ENCODE results near the gene ENTPD3. TPM values are rescaled to one million over a fixed set of nuclear protein-coding genes. Genes with fewer than 3 reads are reported as not detected.
A peak's percentile ranks its signal among the peaks of the same experiment; 100 is the strongest.
"Not testable (repeated sequence)": the region's sequence is repeated elsewhere in the genome, so short reads cannot be mapped to it uniquely, and the experiment has no call there.

Gene ENTPD3
- total and polyA plus RNA-seq, 7 experiments from 2014 or later = not detected

DNA sequence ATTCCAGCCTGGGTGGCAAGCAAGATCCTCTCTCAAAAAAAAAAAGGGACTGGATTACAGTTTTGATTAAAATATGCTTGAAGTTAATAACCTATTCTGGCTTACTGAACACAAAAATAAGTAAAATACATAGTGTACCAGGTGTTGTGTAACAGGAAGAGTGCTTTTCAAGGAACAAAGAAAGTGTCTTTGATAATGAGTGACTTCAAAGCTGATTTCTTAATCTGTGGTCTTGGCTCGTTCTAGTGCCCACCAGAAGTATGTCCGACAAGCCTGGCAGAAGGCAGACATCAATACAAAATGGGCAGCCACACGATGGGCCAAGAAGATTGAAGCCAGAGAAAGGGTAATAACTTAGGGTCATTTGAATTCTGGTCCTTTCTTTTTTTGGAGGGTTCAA lies 74.2 kb downstream of the ENTPD3 start:
- Mint-ChIP-seq H3K4me3 (no peak overlapping the region), H3K27ac (peak overlapping the region in 4 of 9 donors; percentile 24 to 71 (median 47)), H3K36me3 (peaks cover 16 to 58% (median 48%) of the 10 kb centered on the region in 5 donors), H3K4me1 (peaks cover 27 to 67% (median 57%) of the 10 kb centered on the region in 7 donors), H3K27me3 (no peaks in the 10 kb centered on the region), H3K9me3 (peaks cover 0 to 4% (median 0%) of the 10 kb centered on the region in 11 donors)
- ChIA-PET POLR2A (interaction anchor here (0.6 to 0.9 kb wide), 3 partner anchors 7 to 1499 kb away, joined by 3 to 7 read pairs (median 3); no protein-coding TSS in a partner anchor), CTCF (no interaction called here)
- H3K4me1 ChIP-seq (ENCODE audit: control insufficient read depth in 2 of 2, insufficient read depth in 2 of 2, low read length in 2 of 2) = peaks cover 29 to 32% of the 10 kb centered on the region in 2 donors
- DNase-seq (no peak), ATAC-seq (no peak)
- no peaks in the 10 kb centered on the region for H3K27me3 ChIP-seq (ENCODE audit: control insufficient read depth in 2 of 2, insufficient read depth in 2 of 2, low read length in 2 of 2)
- H3K36me3 ChIP-seq (ENCODE audit: control insufficient read depth in 2 of 3, insufficient read depth in 3 of 3, low read length in 3 of 3) = peaks cover 8 to 49% (median 10%) of the 10 kb centered on the region in 3 experiments
- intact Hi-C loops (cut with micrococcal nuclease) = no loop called here
- H3K4me3 ChIP-seq (ENCODE audit: low read length) = no peak overlapping the region
- H3K9me3 ChIP-seq (ENCODE audit: control insufficient read depth in 2 of 3, low read length in 3 of 3) = no peaks in the 10 kb centered on the region
- H3K27ac ChIP-seq (ENCODE audit: low read depth, low read length) = no peak overlapping the region

DNA sequence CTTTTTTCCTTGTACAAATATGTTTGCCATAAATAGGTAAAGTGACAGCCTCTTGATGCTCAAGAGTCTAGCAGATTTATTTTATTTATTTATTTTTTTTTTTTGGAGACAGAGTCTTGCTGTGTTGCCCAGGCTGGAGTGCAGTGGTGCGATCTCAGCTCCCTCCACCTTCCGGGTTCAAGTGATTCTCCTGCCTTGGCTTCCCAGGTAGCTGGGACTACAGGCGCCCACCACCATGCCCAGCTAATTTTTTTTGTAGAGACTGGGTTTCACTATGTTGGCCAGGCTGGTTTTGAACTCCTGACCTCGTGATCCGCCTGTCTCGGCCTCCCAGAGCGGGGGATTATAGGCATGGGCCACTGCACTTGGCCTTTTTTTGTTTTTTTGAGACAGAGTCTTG lies 75.9 kb downstream of the ENTPD3 start:
- H3K27ac ChIP-seq (ENCODE audit: low read depth, low read length); H3K4me3 Mint-ChIP-seq; H3K9me3 ChIP-seq (ENCODE audit: control insufficient read depth in 2 of 3, low read length in 3 of 3); H3K4me3 ChIP-seq (ENCODE audit: low read length); DNase-seq; H3K27ac Mint-ChIP-seq; intact Hi-C loops (cut with micrococcal nuclease); CTCF ChIA-PET; H3K27me3 Mint-ChIP-seq; H3K9me3 Mint-ChIP-seq; ATAC-seq; H3K27me3 ChIP-seq (ENCODE audit: control insufficient read depth in 2 of 2, insufficient read depth in 2 of 2, low read length in 2 of 2): not testable (repeated sequence)
- POLR2A ChIA-PET = interaction anchor here (0.8 to 2.3 kb wide), 2 partner anchors 10 to 42 kb away, joined by 3 to 8 read pairs; no protein-coding TSS in a partner anchor
- H3K4me1 Mint-ChIP-seq = peaks cover 27 to 58% (median 48%) of the 10 kb centered on the region in 7 donors
- H3K36me3 Mint-ChIP-seq = peaks cover 16 to 68% (median 51%) of the 10 kb centered on the region in 5 donors
- Histone ChIP-seq H3K4me1 (ENCODE audit: control insufficient read depth in 2 of 2, insufficient read depth in 2 of 2, low read length in 2 of 2) (peaks cover 27 to 31% of the 10 kb centered on the region in 2 donors), H3K36me3 (ENCODE audit: control insufficient read depth in 2 of 3, insufficient read depth in 3 of 3, low read length in 3 of 3) (peaks cover 10 to 53% (median 10%) of the 10 kb centered on the region in 3 experiments)

DNA sequence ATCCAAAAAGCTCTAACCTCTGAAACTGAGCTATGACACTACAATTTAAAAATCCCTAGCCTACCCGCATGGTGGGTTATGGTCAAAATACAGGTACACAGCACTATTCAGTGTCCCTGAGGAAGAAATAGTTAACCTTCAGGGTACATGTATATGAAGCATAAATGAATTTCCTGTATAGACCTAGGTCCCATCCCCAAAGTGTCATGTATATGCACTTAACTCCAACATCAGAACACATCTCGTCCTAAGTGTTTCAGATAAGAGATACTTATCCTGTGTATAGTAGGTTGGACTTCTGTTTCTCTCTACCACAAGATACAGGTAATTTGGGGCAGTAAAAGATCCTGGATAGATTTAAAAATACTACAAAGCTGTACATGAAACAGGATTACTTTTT lies 76.6 kb downstream of the ENTPD3 start:
- POLR2A ChIA-PET = interaction anchor here (0.6 to 2.3 kb wide), 4 partner anchors 9 to 1392 kb away, joined by 3 to 8 read pairs (median 5); no protein-coding TSS in a partner anchor
- intact Hi-C loops (cut with micrococcal nuclease) = no loop called here
- no peak for ATAC-seq

DNA sequence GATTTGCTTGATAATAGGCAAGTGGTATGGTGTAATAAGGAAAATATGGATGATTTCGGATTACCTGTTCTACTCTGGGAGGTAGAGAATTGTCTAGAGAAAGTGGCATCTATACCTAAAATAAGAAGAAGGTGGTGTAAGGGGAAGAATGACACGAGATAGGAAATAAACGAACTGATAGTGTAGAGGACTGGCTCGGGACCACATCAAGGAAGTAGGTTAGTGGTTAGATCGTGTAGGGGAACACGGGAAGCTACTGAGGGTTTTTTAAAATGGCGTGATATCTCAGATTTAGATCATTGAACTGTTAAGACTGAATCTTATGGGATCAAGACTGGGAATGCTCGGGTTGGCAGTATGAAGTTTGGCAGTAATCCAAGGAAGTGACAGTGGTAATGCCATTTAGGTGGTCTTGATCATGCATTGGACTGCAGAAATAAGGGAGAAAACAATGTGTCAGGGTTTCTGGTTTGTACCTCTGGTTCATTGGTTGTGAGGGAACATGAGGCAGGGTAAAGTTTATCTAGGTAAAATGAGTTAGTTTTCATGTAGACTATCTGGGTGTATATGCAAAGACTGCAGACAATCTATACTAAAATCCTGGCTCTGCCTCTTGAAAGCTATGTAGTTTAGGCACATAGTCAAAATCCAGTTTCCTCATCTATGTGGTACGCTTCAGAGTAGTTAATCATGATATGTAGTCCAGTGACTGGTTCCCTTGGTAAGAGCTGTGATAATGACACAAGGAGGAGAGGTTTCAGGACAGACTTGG lies 77.5 kb downstream of the ENTPD3 start:
- DNase-seq (peak in 7 of 9 donors; percentile 46 to 72 (median 65)), ATAC-seq (peak; percentile 93)
- H3K36me3 ChIP-seq (ENCODE audit: control insufficient read depth in 2 of 3, insufficient read depth in 3 of 3, low read length in 3 of 3) = peaks cover 0 to 39% (median 4%) of the 10 kb centered on the region in 3 experiments
- H3K27ac Mint-ChIP-seq = peak overlapping the region; percentile 35 to 90 (median 80)
- H3K27me3 ChIP-seq (ENCODE audit: control insufficient read depth in 2 of 2, insufficient read depth in 2 of 2, low read length in 2 of 2) = no peaks in the 10 kb centered on the region
- ChIA-PET CTCF (no interaction called here), POLR2A (interaction anchor here (0.6 to 2.3 kb wide), 9 partner anchors 9 to 1391 kb away, joined by 3 to 11 read pairs (median 3); partner anchors contain the start of gene ZNF619)
- intact Hi-C loops (cut with micrococcal nuclease) = no loop called here
- no peaks in the 10 kb centered on the region for H3K27me3 Mint-ChIP-seq
- peaks cover 13 to 42% (median 34%) of the 10 kb centered on the region in 7 donors for H3K4me1 Mint-ChIP-seq
- peak overlapping the region; percentile 6 to 67 (median 42) for H3K4me3 Mint-ChIP-seq
- H3K4me3 ChIP-seq (ENCODE audit: low read length) = no peak overlapping the region
- H3K36me3 Mint-ChIP-seq = peaks cover 16 to 64% (median 40%) of the 10 kb centered on the region in 5 donors
- peaks cover 13 to 20% of the 10 kb centered on the region in 2 donors for H3K4me1 ChIP-seq (ENCODE audit: control insufficient read depth in 2 of 2, insufficient read depth in 2 of 2, low read length in 2 of 2)
- H3K9me3 Mint-ChIP-seq = peaks cover 0 to 2% (median 0%) of the 10 kb centered on the region in 11 donors
- no peaks in the 10 kb centered on the region for H3K9me3 ChIP-seq (ENCODE audit: control insufficient read depth in 2 of 3, low read length in 3 of 3)
- H3K27ac ChIP-seq (ENCODE audit: low read depth, low read length) = peak overlapping the region; percentile 43

More for the DNA sequence above, 76.6 kb downstream of the ENTPD3 start:
- peak overlapping the region in 7 of 9 donors; percentile 33 to 90 (median 76) for H3K27ac Mint-ChIP-seq
- Histone ChIP-seq H3K9me3 (ENCODE audit: control insufficient read depth in 2 of 3, low read length in 3 of 3) (no peaks in the 10 kb centered on the region), H3K27ac (ENCODE audit: low read depth, low read length) (peak overlapping the region; percentile 43), H3K4me1 (ENCODE audit: control insufficient read depth in 2 of 2, insufficient read depth in 2 of 2, low read length in 2 of 2) (peaks cover 19 to 24% of the 10 kb centered on the region in 2 donors), H3K27me3 (ENCODE audit: control insufficient read depth in 2 of 2, insufficient read depth in 2 of 2, low read length in 2 of 2) (no peaks in the 10 kb centered on the region), H3K36me3 (ENCODE audit: control insufficient read depth in 2 of 3, insufficient read depth in 3 of 3, low read length in 3 of 3) (peaks cover 9 to 49% (median 11%) of the 10 kb centered on the region in 3 experiments), H3K4me3 (ENCODE audit: low read length) (no peak overlapping the region)
- peak overlapping the region in 5 of 10 donors; percentile 4 to 55 (median 23) for H3K4me3 Mint-ChIP-seq
- H3K36me3 Mint-ChIP-seq = peaks cover 16 to 71% (median 45%) of the 10 kb centered on the region in 5 donors
- no peak for DNase-seq
- CTCF ChIA-PET = no interaction called here
- H3K9me3 Mint-ChIP-seq = peaks cover 0 to 2% (median 0%) of the 10 kb centered on the region in 11 donors
- H3K27me3 Mint-ChIP-seq = no peaks in the 10 kb centered on the region
- H3K4me1 Mint-ChIP-seq = peaks cover 22 to 51% (median 40%) of the 10 kb centered on the region in 7 donors

DNA sequence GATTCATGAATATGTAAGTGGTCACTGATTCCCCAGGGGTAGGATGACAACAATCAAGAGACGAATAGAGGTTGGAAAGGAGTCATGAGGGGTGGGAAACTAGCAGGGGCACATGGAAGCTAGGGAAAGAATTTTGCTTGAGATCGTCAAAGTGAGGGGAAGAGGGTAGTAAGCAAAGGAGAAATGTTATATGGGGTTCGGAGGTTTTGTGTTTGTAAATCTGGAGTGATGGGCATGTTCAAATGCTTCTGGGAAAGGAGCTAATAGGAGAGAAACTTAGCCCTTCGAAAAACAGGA lies 78.1 kb downstream of the ENTPD3 start:
- H3K4me1 Mint-ChIP-seq = peaks cover 13 to 42% (median 34%) of the 10 kb centered on the region in 7 donors
- no peak for ATAC-seq
- Histone ChIP-seq H3K4me1 (ENCODE audit: control insufficient read depth in 2 of 2, insufficient read depth in 2 of 2, low read length in 2 of 2) (peaks cover 13 to 20% of the 10 kb centered on the region in 2 donors), H3K4me3 (ENCODE audit: low read length) (no peak overlapping the region), H3K27me3 (ENCODE audit: control insufficient read depth in 2 of 2, insufficient read depth in 2 of 2, low read length in 2 of 2) (no peaks in the 10 kb centered on the region), H3K9me3 (ENCODE audit: control insufficient read depth in 2 of 3, low read length in 3 of 3) (no peaks in the 10 kb centered on the region), H3K36me3 (ENCODE audit: control insufficient read depth in 2 of 3, insufficient read depth in 3 of 3, low read length in 3 of 3) (peaks cover 0 to 34% (median 4%) of the 10 kb centered on the region in 3 experiments), H3K27ac (ENCODE audit: low read depth, low read length) (no peak overlapping the region)
- H3K36me3 Mint-ChIP-seq = peaks cover 16 to 64% (median 40%) of the 10 kb centered on the region in 5 donors
- intact Hi-C loops (cut with micrococcal nuclease) = no loop called here
- H3K4me3 Mint-ChIP-seq = peak overlapping the region in 1 of 10 donors; percentile 1
- CTCF ChIA-PET = no interaction called here
- DNase-seq = no peak
- no peaks in the 10 kb centered on the region for H3K27me3 Mint-ChIP-seq
- POLR2A ChIA-PET = interaction anchor here (0.7 to 2.3 kb wide), 6 partner anchors 8 to 153 kb away, joined by 3 to 11 read pairs (median 4); partner anchors contain the start of gene ZNF619
- peak overlapping the region in 8 of 9 donors; percentile 10 to 90 (median 76) for H3K27ac Mint-ChIP-seq
- peaks cover 0 to 2% (median 0%) of the 10 kb centered on the region in 11 donors for H3K9me3 Mint-ChIP-seq

DNA sequence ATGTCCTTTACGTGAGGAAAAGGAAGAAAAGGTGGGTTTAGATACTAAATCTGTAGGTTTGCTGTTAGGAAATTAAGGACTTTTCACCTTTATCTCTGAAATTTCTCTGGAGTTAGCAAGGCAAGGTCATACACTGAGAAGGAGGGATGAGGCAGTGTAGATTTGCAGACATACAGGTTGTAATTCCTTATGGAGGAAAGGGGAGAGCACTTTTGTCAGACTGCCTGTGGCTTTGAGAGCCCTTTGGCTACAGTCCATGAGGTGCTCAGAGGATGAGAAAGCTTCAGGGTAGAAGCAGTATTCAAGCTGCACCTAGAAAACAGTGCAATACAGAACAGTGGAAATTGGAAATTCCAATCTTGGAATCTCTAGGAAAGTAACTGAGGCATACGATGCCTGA lies 78.5 kb downstream of the ENTPD3 start:
- Histone ChIP-seq H3K4me3 (ENCODE audit: low read length) (no peak overlapping the region), H3K9me3 (ENCODE audit: control insufficient read depth in 2 of 3, low read length in 3 of 3) (no peaks in the 10 kb centered on the region), H3K27me3 (ENCODE audit: control insufficient read depth in 2 of 2, insufficient read depth in 2 of 2, low read length in 2 of 2) (no peaks in the 10 kb centered on the region), H3K27ac (ENCODE audit: low read depth, low read length) (no peak overlapping the region), H3K4me1 (ENCODE audit: control insufficient read depth in 2 of 2, insufficient read depth in 2 of 2, low read length in 2 of 2) (peaks cover 13 to 20% of the 10 kb centered on the region in 2 donors), H3K36me3 (ENCODE audit: control insufficient read depth in 2 of 3, insufficient read depth in 3 of 3, low read length in 3 of 3) (peaks cover 0 to 31% (median 4%) of the 10 kb centered on the region in 3 experiments)
- peaks cover 13 to 38% (median 34%) of the 10 kb centered on the region in 7 donors for H3K4me1 Mint-ChIP-seq
- peak overlapping the region in 7 of 9 donors; percentile 35 to 90 (median 76) for H3K27ac Mint-ChIP-seq
- peaks cover 0 to 2% (median 0%) of the 10 kb centered on the region in 11 donors for H3K9me3 Mint-ChIP-seq
- H3K27me3 Mint-ChIP-seq = no peaks in the 10 kb centered on the region
- H3K36me3 Mint-ChIP-seq = peaks cover 16 to 61% (median 40%) of the 10 kb centered on the region in 5 donors
- DNase-seq (no peak), ATAC-seq (no peak)
- POLR2A ChIA-PET = interaction anchor here (0.7 to 2.0 kb wide), 6 partner anchors 8 to 154 kb away, joined by 3 to 12 read pairs (median 4); partner anchors contain the start of genes RPL14 and ZNF619
- CTCF ChIA-PET = no interaction called here
- H3K4me3 Mint-ChIP-seq = peak overlapping the region in 1 of 10 donors; percentile 1
- intact Hi-C loops (cut with micrococcal nuclease) = no loop called here

Data from naive thymus-derived CD4-positive, alpha-beta T cell (primary cell).